BJ (cell line): ENCODE measurements around the gene SFI1. TPM values are rescaled to one million over a fixed set of nuclear protein-coding genes. Genes with fewer than 3 reads are reported as not detected.
A peak's percentile ranks its signal among the peaks of the same experiment; 100 is the strongest.
"Not testable (repeated sequence)": the region's sequence is repeated elsewhere in the genome, so short reads cannot be mapped to it uniquely, and the experiment has no call there.

ENCODE experiments used
- CTCF ChIA-PET: fragments of 350-600 bp; formaldehyde crosslinking; extraction: SDS; loops from one replicate; lab custom pipeline; 2021; ENCODE audit warnings: antibody characterized with exemption, inconsistent platforms; lab: Yijun Ruan, JAX
- POLR2A ChIA-PET: fragments of 300-600 bp; sonication (Branson Sonifier 250); formaldehyde crosslinking; extraction: SDS; loops from one replicate; lab custom pipeline; 2021; ENCODE audit warnings: antibody characterized with exemption; lab: Charles Lee
- DNase-seq: peaks from one replicate; pipeline ENCODE4 v3.0.0-alpha.2; 2011; ENCODE audit warnings: low read depth
- H3K27me3 ChIP-seq: 2 replicates; pipeline ENCODE4 v1.6.0; 2011; ENCODE audit warnings: low read length; ENCODE audit not compliant: control insufficient read depth, insufficient read depth
- H3K36me3 ChIP-seq: 2 replicates; pipeline ENCODE4 v1.5.1; 2011; ENCODE audit warnings: low read length; ENCODE audit not compliant: control insufficient read depth, insufficient read depth
- H3K4me3 ChIP-seq: 2 replicates; pipeline ENCODE4 v1.5.1; 2011; ENCODE audit warnings: low read depth, mild to moderate bottlenecking, control low read depth, low read length
- CTCF ChIP-seq: IDR thresholded peaks from 2 replicates; pipeline ENCODE4 v1.5.1; 2011; ENCODE audit warnings: low read depth, mild to moderate bottlenecking, control low read depth, inconsistent platforms, low read length, moderate library complexity; ENCODE audit not compliant: insufficient read depth
- polyA plus RNA-seq: library from polyadenylated mRNA; depleted of rRNA; stranded (reverse); fragments of >200 nt; gene quantifications from 2 replicates; pipeline ENCODE4 v1.2.3, GENCODE V29; 2011

The SFI1 gene
- polyA plus RNA-seq, 1 experiment, result 7.1 TPM

GRCh38 chr22:31588970-31589675 lies 92.8 kb downstream of the SFI1 start:
- Histone ChIP-seq H3K27me3 (no peaks in the 10 kb centered on the region), H3K36me3 (no peaks in the 10 kb centered on the region), H3K4me3 (no peak overlapping the region)
- ChIA-PET POLR2A (no interaction called here), CTCF (no interaction called here)
- no peak for DNase-seq
- no peak for TF ChIP-seq CTCF

GRCh38 chr22:31590161-31590560 lies 93.8 kb downstream of the SFI1 start:
- CTCF ChIA-PET, H3K27me3 ChIP-seq, H3K4me3 ChIP-seq, H3K36me3 ChIP-seq, DNase-seq, POLR2A ChIA-PET: not testable (repeated sequence)

- no peak for DNase-seq
- CTCF ChIA-PET, result no interaction called here
- Histone ChIP-seq H3K27me3 (no peaks in the 10 kb centered on the region), H3K4me3 (no peak overlapping the region), H3K36me3 (no peaks in the 10 kb centered on the region)
- TF ChIP-seq CTCF, result no peak
- POLR2A ChIA-PET, result no interaction called here
These were observed 98.9 kb downstream of the SFI1 start for GRCh38 chr22:31595271-31595670.

DNA sequence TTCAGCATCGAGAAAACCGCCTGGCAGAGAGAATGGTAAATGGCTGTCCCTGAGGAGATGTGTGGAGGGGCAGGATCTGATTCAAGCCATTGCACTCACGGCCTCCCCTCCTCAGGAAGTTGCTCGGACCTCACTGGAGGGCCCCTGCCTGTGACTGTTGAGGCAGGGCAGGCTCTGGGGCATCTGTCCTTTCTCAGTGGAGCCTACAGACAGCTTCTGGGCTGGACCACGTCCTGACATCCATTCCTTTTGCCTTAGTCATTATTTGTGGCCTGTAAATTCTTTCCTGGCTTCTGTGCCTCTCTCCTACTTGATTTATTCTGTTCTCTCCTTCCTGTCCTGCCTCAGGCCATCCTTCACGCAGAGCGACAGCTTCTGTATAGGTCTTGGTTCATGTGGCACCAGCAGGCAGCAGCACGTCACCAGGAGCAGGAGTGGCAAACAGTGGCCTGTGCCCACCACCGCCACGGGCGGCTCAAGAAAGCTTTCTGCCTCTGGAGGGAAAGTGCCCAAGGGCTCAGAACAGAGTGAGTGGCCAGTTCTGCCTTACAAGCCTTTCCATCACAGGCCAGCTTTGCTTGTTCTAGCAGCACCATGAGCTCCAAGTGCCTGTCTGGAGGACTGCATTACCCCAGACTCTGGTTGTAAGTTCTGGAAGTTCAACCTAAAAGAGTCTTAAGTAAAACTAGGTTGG lies 106.1 kb downstream of the SFI1 start:
- ChIA-PET CTCF (interaction anchor here (0.6 to 1.7 kb wide), 3 partner anchors 12 to 415 kb away, joined by 3 to 6 read pairs (median 3); no protein-coding TSS in a partner anchor), POLR2A (no interaction called here)
- no peaks in the 10 kb centered on the region for H3K27me3 ChIP-seq
- DNase-seq, result peak; percentile 70
- no peak overlapping the region for H3K4me3 ChIP-seq
- TF ChIP-seq CTCF, result no peak
- H3K36me3 ChIP-seq, result no peaks in the 10 kb centered on the region; the same call in 1 of the 2 replicates

DNA sequence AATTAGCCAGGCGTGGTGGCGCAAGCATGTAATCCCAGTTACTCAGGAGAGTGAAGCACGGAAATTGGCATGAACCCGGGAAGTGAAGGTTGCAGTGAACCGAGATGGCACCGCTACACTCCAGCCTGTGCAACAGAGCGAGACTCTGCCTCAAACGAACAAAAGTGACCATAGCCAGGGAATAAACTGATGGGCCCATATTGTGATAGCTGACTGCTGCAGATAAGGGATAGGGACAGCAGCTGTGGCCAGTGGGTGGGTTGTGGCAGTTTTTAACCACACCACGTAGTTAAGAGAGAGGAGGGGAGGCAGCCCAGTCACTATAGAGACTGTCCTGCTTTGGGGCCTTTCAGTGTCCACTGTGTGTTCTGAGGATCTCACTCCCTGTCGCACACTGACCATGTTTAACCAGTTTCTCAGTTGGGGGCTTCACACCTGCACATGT lies 106.8 kb downstream of the SFI1 start:
- H3K36me3 ChIP-seq, result no peaks in the 10 kb centered on the region; the same call in 1 of the 2 replicates
- H3K4me3 ChIP-seq, result no peak overlapping the region
- POLR2A ChIA-PET, result no interaction called here
- H3K27me3 ChIP-seq, result no peaks in the 10 kb centered on the region
- CTCF ChIA-PET, result interaction anchor here (0.6 to 1.8 kb wide), 4 partner anchors 12 to 416 kb away, joined by 3 to 6 read pairs (median 4); no protein-coding TSS in a partner anchor
- no peak for TF ChIP-seq CTCF
- DNase-seq, result no peak
